Stimulated activated CD4-positive, alpha-beta T cell treated with anti-CD3 and anti-CD28 coated beads, Interleukin-4, amount 100 ng/mL, for 4 hours (primary cell): ENCODE measurements around the gene FES.

Experiments used
- DNase-seq, 2 experiments: peaks; one replicate each; pipeline ENCODE4 v3.0.0-alpha.2; 2020

Gene FES

GRCh38 chr15:90877315-90877714, 7.0 kb upstream of the FES start:
- no peak for DNase-seq

- no peak for DNase-seq
Observed at GRCh38 chr15:90877996-90878395, 6.3 kb upstream of the FES start.

GRCh38 chr15:90878660-90879059, 5.6 kb upstream of the FES start:
- DNase-seq = no peak

GRCh38 chr15:90879730-90880366, 4.5 kb upstream of the FES start:
- no peak for DNase-seq

GRCh38 chr15:90880381-90881145, 3.7 kb upstream of the FES start:
- no peak for DNase-seq

- no peak for DNase-seq
Observed at GRCh38 chr15:90881181-90881977, 2.9 kb upstream of the FES start.

- no peak for DNase-seq
Observed at GRCh38 chr15:90881978-90882721, 2.2 kb upstream of the FES start.

GRCh38 chr15:90882781-90883525, 1.4 kb upstream of the FES start:
- DNase-seq = no peak

- DNase-seq = no peak
Observed at GRCh38 chr15:90883526-90883975, 753 bp upstream of the FES start.

GRCh38 chr15:90884719-90885431, 571 bp downstream of the FES start:
- DNase-seq = no peak

- DNase-seq = peak; percentile 69 to 83
Observed at GRCh38 chr15:90885432-90886290, 1.4 kb downstream of the FES start.

GRCh38 chr15:90886291-90886614, 1.9 kb downstream of the FES start:
- no peak for DNase-seq

- no peak for DNase-seq
Observed at GRCh38 chr15:90887037-90887481, 2.8 kb downstream of the FES start.

GRCh38 chr15:90889313-90889730, 5.0 kb downstream of the FES start:
- no peak for DNase-seq

GRCh38 chr15:90889736-90890456, 5.6 kb downstream of the FES start:
- no peak for DNase-seq

- DNase-seq = no peak
Observed at GRCh38 chr15:90890839-90891238, 6.5 kb downstream of the FES start.

GRCh38 chr15:90891346-90891949, 7.1 kb downstream of the FES start:
- no peak for DNase-seq

- no peak for DNase-seq
Observed at GRCh38 chr15:90892023-90892422, 7.7 kb downstream of the FES start.

- no peak for DNase-seq
Observed at GRCh38 chr15:90892498-90893174, 8.3 kb downstream of the FES start.
